Skeletal muscle satellite cell (primary cell): ENCODE measurements around the gene TMEM14C.
"Not testable (repeated sequence)": the region's sequence is repeated elsewhere in the genome, so short reads cannot be mapped to it uniquely, and the experiment has no call there.

Experiments used
- H3K27me3 ChIP-seq: 2 replicates; pipeline ENCODE4 v1.7.0; 2013; ENCODE audit warnings: low read length; ENCODE audit not compliant: control insufficient read depth, insufficient read depth
- H3K36me3 ChIP-seq: 2 replicates; pipeline ENCODE4 v1.7.0; 2013; ENCODE audit warnings: mild to moderate bottlenecking, control low read depth, low read length; ENCODE audit not compliant: insufficient read depth
- H3K4me1 ChIP-seq: 2 replicates; pipeline ENCODE4 v1.7.0; 2013; ENCODE audit warnings: low read length; ENCODE audit not compliant: control insufficient read depth, insufficient read depth
- H3K4me2 ChIP-seq: 2 replicates; pipeline ENCODE4 v1.7.0; 2013; ENCODE audit warnings: mild to moderate bottlenecking, low read length
- H3K4me3 ChIP-seq: 2 replicates; pipeline ENCODE4 v1.7.0; 2013; ENCODE audit warnings: low read length
- H3K9ac ChIP-seq: 2 replicates; pipeline ENCODE4 v1.7.0; 2013; ENCODE audit warnings: mild to moderate bottlenecking, low read depth, low read length, moderate library complexity
- H3K9me3 ChIP-seq: replicated peaks from 2 replicates; pipeline ENCODE4 v1.7.0; 2013; ENCODE audit warnings: mild to moderate bottlenecking, control low read depth, low read length

TMEM14C gene

GRCh38 chr6:10745116-10745515, 22.2 kb downstream of the TMEM14C start:
- Histone ChIP-seq H3K27me3 (no peaks in the 10 kb centered on the region), H3K36me3 (peaks cover 10% of the 10 kb centered on the region), H3K4me1 (peaks cover 17% of the 10 kb centered on the region), H3K9ac (no peak overlapping the region), H3K9me3 (no peaks in the 10 kb centered on the region), H3K4me3 (no peak overlapping the region), H3K4me2 (no peak overlapping the region)

- Histone ChIP-seq H3K9me3 (no peaks in the 10 kb centered on the region), H3K4me2 (peak overlapping the region; percentile 80), H3K27me3 (no peaks in the 10 kb centered on the region), H3K36me3 (peaks cover 19% of the 10 kb centered on the region), H3K4me3 (peak overlapping the region; percentile 79), H3K9ac (peak overlapping the region; percentile 87), H3K4me1 (peaks cover 17% of the 10 kb centered on the region)
These were observed 24.0 kb downstream of the TMEM14C start for GRCh38 chr6:10746915-10747250.

- Histone ChIP-seq H3K4me2 (peak within 1 kb of the TSS; percentile 80), H3K27me3 (no peaks in the 10 kb centered on the region), H3K4me1 (peaks cover 17% of the 10 kb centered on the region), H3K36me3 (peaks cover 19% of the 10 kb centered on the region), H3K9me3 (no peaks in the 10 kb centered on the region), H3K9ac (peak within 1 kb of the TSS; percentile 87), H3K4me3 (peak within 1 kb of the TSS; percentile 79)
These were observed 24.5 kb downstream of the TMEM14C start, which contains the start of gene TMEM14B for GRCh38 chr6:10747251-10747972. Gene TMEM14B, plus strand, starts transcription at chr6:10747805. Its CDS starts 1,441 bp downstream, at chr6:10749246.

- Histone ChIP-seq H3K4me2 (no peak overlapping the region), H3K4me3 (no peak overlapping the region), H3K36me3 (peaks cover 34% of the 10 kb centered on the region), H3K4me1 (peaks cover 17% of the 10 kb centered on the region), H3K9ac (no peak overlapping the region), H3K9me3 (no peaks in the 10 kb centered on the region), H3K27me3 (no peaks in the 10 kb centered on the region)
These were observed 26.9 kb downstream of the TMEM14C start for GRCh38 chr6:10749734-10750133.

- H3K9ac ChIP-seq, H3K9me3 ChIP-seq, H3K27me3 ChIP-seq, H3K4me3 ChIP-seq, H3K4me2 ChIP-seq: not testable (repeated sequence)
- peaks cover 39% of the 10 kb centered on the region for H3K36me3 ChIP-seq
- H3K4me1 ChIP-seq = peaks cover 17% of the 10 kb centered on the region
These were observed 27.7 kb downstream of the TMEM14C start for GRCh38 chr6:10750568-10750967.

- H3K9ac ChIP-seq, H3K4me2 ChIP-seq, H3K9me3 ChIP-seq, H3K27me3 ChIP-seq, H3K4me3 ChIP-seq: not testable (repeated sequence)
- Histone ChIP-seq H3K4me1 (peaks cover 15% of the 10 kb centered on the region), H3K36me3 (peaks cover 41% of the 10 kb centered on the region)
These were observed 28.9 kb downstream of the TMEM14C start for GRCh38 chr6:10751757-10752156.

- Histone ChIP-seq H3K36me3 (peaks cover 37% of the 10 kb centered on the region), H3K9ac (no peak overlapping the region), H3K9me3 (no peaks in the 10 kb centered on the region)
These were observed 33.2 kb downstream of the TMEM14C start for GRCh38 chr6:10756085-10756484.

GRCh38 chr6:10759312-10759839, 36.5 kb downstream of the TMEM14C start:
- Histone ChIP-seq H3K4me3 (no peak overlapping the region), H3K36me3 (peaks cover 18% of the 10 kb centered on the region)

More at GRCh38 chr6:10756085-10756484, 33.2 kb downstream of the TMEM14C start:
- Histone ChIP-seq H3K27me3 (no peaks in the 10 kb centered on the region), H3K4me1 (peaks cover 17% of the 10 kb centered on the region), H3K4me3 (no peak overlapping the region), H3K4me2 (no peak overlapping the region)

GRCh38 chr6:10759884-10760329, 37.0 kb downstream of the TMEM14C start:
- H3K36me3 ChIP-seq = peaks cover 16% of the 10 kb centered on the region

More at GRCh38 chr6:10759312-10759839, 36.5 kb downstream of the TMEM14C start:
- H3K9ac ChIP-seq = no peak overlapping the region
- H3K9me3 ChIP-seq = no peaks in the 10 kb centered on the region
- no peaks in the 10 kb centered on the region for H3K27me3 ChIP-seq
- peaks cover 23% of the 10 kb centered on the region for H3K4me1 ChIP-seq
- H3K4me2 ChIP-seq = peak overlapping the region; percentile 21

GRCh38 chr6:10763006-10763405, 40.1 kb downstream of the TMEM14C start:
- no peak overlapping the region for H3K4me3 ChIP-seq
- no peak overlapping the region for H3K4me2 ChIP-seq
- no peak overlapping the region for H3K9ac ChIP-seq
- no peaks in the 10 kb centered on the region for H3K27me3 ChIP-seq
- peaks cover 23% of the 10 kb centered on the region for H3K4me1 ChIP-seq
- peaks cover 7% of the 10 kb centered on the region for H3K36me3 ChIP-seq
- H3K9me3 ChIP-seq = no peaks in the 10 kb centered on the region

More at GRCh38 chr6:10759884-10760329, 37.0 kb downstream of the TMEM14C start:
- H3K4me2 ChIP-seq = peak overlapping the region; percentile 21
- no peak overlapping the region for H3K4me3 ChIP-seq
- no peaks in the 10 kb centered on the region for H3K27me3 ChIP-seq
- H3K9ac ChIP-seq = no peak overlapping the region
- H3K9me3 ChIP-seq = no peaks in the 10 kb centered on the region
- peaks cover 23% of the 10 kb centered on the region for H3K4me1 ChIP-seq

GRCh38 chr6:10769419-10769818, 46.5 kb downstream of the TMEM14C start:
- no peaks in the 10 kb centered on the region for H3K9me3 ChIP-seq
- no peak overlapping the region for H3K4me2 ChIP-seq

More at GRCh38 chr6:10769419-10769818, 46.5 kb downstream of the TMEM14C start:
- H3K4me3 ChIP-seq = no peak overlapping the region
- no peak overlapping the region for H3K9ac ChIP-seq
- H3K36me3 ChIP-seq = peaks cover 8% of the 10 kb centered on the region
- no peaks in the 10 kb centered on the region for H3K27me3 ChIP-seq
- no peaks in the 10 kb centered on the region for H3K4me1 ChIP-seq
